Kidney epithelial cell (primary cell): ENCODE results near the gene CREBRF. TPM values are rescaled to one million over a fixed set of nuclear protein-coding genes. Genes with fewer than 3 reads are reported as not detected.
A peak's percentile ranks its signal among the peaks of the same experiment; 100 is the strongest.

ENCODE experiments used
- DNase-seq: peaks from one replicate; pipeline ENCODE4 v3.0.0-alpha.2; 2010; ENCODE audit warnings: low read depth
- H3K27me3 ChIP-seq: 2 replicates; pipeline ENCODE4 v1.6.0; 2011; ENCODE audit warnings: low read length; ENCODE audit not compliant: control insufficient read depth, insufficient read depth
- H3K36me3 ChIP-seq: 2 replicates; pipeline ENCODE4 v1.5.1; 2011; ENCODE audit warnings: low read length; ENCODE audit not compliant: control insufficient read depth, insufficient read depth
- H3K4me3 ChIP-seq: 2 replicates; pipeline ENCODE4 v1.5.1; 2011; ENCODE audit warnings: low read depth, mild to moderate bottlenecking, control low read depth, low read length
- CTCF ChIP-seq: IDR thresholded peaks from 2 replicates; pipeline ENCODE4 v1.5.1; 2011; ENCODE audit warnings: mild to moderate bottlenecking, moderate library complexity, low read length, control low read depth, inconsistent platforms; ENCODE audit not compliant: insufficient read depth, poor library complexity, severe bottlenecking
- total RNA-seq: library from RNA; depleted of rRNA; stranded (reverse); fragments of >200 nt; gene quantifications from 2 replicates; pipeline ENCODE4 v1.2.3, GENCODE V29; 2015

CREBRF gene
- total RNA-seq, 1 donor from 2014 or later: 11.4 TPM

GRCh38 chr5:173051746-173052145 lies 4.4 kb upstream of the CREBRF start:
- DNase-seq: no peak
- no peak for TF ChIP-seq CTCF

GRCh38 chr5:173053041-173053440 lies 3.1 kb upstream of the CREBRF start:
- Histone ChIP-seq H3K36me3 (no peaks in the 10 kb centered on the region), H3K4me3 (no peak overlapping the region), H3K27me3 (no peaks in the 10 kb centered on the region)
- DNase-seq: no peak
- TF ChIP-seq CTCF: no peak

More at GRCh38 chr5:173051746-173052145, 4.4 kb upstream of the CREBRF start:
- Histone ChIP-seq H3K4me3 (no peak overlapping the region), H3K27me3 (no peaks in the 10 kb centered on the region), H3K36me3 (no peaks in the 10 kb centered on the region)

- Histone ChIP-seq H3K4me3 (peak overlapping the region; percentile 75), H3K27me3 (no peaks in the 10 kb centered on the region), H3K36me3 (no peaks in the 10 kb centered on the region)
- no peak for DNase-seq
- no peak for TF ChIP-seq CTCF
Measured at GRCh38 chr5:173055042-173055721, 970 bp upstream of the CREBRF start.

- no peak for TF ChIP-seq CTCF
- Histone ChIP-seq H3K27me3 (no peaks in the 10 kb centered on the region), H3K4me3 (peak overlapping the region; percentile 75), H3K36me3 (no peaks in the 10 kb centered on the region)
- no peak for DNase-seq
Measured at GRCh38 chr5:173055722-173055982, 500 bp upstream of the CREBRF start.

- no peak for TF ChIP-seq CTCF
- no peak for DNase-seq
Measured at GRCh38 chr5:173056783-173057061, 570 bp downstream of the CREBRF start.

More at GRCh38 chr5:173056783-173057061, 570 bp downstream of the CREBRF start:
- Histone ChIP-seq H3K4me3 (peak overlapping the region; percentile 75), H3K36me3 (no peaks in the 10 kb centered on the region), H3K27me3 (no peaks in the 10 kb centered on the region)
